HG02759 (cell line): Measurements from ENCODE around the gene STOML2.

Source experiments
- ATAC-seq: cut with Tn5 transposase; IDR thresholded peaks from one replicate; pipeline ENCODE4 v1.9.1; 2021; ENCODE audit warnings: mild to moderate bottlenecking, moderate library complexity; ENCODE audit not compliant: unreplicated experiment

STOML2 gene

GRCh38 chr9:35107297-35108290 is 4.7 kb upstream of the STOML2 start:
- no peak for ATAC-seq

DNA sequence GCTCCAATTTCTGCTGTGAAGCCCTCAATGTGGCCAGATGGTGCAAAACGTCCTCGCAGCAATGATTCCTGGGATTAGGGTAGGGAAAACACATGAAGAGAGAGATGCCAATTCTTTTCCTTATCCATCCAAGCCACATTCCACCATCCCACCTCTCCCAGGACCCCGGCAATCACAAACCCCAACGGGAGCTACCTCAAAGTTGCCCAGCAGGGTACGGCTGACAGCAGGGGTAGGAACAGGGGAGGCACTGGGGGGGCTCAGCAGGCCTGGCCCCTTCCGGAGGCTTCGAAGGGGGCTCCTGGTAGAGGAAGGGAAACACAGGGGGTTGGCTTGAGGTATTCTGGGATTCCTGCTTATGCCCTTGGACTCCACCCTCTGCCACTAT is 3.4 kb upstream of the STOML2 start:
- ATAC-seq, result no peak

DNA sequence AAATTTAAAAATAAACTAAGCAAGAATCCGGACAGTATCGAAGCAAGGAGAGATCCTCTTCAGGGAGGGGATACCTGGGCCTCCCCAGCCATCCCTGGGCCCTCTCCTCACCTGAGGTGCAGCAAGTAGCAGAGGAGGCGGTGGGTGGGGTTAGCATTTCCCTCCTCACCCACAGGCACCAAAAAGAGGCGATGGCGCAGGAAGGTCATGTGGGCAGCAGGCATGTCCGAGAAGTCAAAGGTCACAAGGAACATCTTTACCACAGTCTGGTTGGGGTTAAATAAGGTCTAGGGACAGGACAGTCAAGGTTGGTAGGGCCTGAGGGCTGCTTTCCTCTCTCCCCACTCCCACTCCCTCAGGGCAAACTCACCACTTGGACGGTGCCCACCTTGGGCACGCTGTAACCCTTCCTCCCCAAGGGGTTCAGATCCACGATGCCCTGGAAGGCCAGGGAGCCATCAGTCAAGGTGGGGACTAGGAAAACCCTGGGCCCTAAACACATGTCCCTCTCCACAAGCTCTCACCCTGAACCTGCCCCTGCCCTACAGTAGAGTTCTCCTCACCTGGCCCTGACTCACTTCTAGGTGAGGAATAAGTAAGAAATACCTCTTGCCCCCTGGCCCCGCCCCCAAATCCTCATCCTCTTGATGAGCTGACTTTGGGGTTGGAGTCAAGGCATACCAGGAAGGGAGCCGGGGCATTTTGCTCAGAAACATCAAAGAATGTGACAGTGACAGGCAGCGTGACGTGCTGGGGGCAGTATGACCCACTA is 2.8 kb upstream of the STOML2 start:
- ATAC-seq, result no peak

DNA sequence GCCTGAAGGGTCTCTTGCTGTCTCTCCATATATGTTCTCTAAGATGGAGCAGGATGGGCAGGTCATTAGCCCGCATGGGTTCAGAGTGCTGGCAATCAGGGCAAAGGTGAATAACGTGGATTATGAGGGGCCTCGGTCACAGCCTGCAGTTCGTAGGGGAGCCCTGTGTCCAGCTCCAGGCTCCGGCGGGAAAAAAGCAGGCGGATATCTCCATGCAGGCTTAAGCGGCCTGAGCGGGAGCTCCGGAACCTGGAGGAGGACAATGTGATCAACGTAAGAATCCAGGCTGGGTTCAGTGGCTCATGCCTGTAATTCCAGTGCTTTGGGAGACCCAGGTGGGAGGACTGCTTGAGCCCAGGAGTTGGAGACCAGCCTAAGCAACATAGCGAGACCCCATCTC is 2.2 kb upstream of the STOML2 start:
- ATAC-seq, result no peak

DNA sequence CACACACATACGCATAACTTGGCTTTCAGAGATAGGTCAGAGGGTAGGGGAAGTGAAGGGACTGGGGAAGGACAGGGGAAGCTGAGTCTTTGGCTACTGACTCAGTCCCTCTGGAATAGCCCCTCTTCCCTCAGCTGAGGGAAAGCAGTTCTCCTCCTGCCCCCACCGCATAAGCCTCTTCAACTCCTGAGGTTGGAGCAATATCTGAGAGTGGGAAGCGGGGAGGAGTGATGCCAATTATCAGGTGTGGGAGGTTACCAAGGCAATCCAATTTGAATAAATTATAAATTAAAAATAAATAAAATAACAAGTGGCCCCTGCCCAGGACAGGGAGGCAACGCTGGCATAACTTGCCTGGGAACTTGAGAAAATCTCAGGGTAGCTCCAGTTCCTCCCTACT is 1.7 kb upstream of the STOML2 start:
- no peak for ATAC-seq

GRCh38 chr9:35103660-35104191 is 795 bp upstream of the STOML2 start:
- no peak for ATAC-seq

GRCh38 chr9:35102465-35102768 is 514 bp downstream of the STOML2 start:
- ATAC-seq, result peak; percentile 6

DNA sequence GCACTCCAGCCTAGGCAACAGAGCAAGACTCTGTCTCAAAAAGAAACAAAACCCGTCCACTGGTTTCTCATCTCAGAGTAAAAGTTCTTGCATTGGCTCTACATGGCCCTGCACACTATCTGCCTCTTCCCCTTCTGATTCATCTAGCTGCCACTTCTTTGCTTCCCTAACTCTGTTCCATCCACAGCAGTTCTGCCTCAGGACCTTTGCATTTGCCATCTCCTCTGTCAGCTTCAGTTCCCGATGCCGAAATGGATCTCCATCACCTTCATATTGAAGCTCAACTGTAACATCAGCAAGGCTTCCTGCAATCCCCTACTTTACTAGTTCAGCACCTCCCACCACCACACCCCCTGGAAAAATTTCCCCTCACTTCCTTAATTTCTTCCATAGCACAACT is 5.4 kb downstream of the STOML2 start:
- no peak for ATAC-seq

DNA sequence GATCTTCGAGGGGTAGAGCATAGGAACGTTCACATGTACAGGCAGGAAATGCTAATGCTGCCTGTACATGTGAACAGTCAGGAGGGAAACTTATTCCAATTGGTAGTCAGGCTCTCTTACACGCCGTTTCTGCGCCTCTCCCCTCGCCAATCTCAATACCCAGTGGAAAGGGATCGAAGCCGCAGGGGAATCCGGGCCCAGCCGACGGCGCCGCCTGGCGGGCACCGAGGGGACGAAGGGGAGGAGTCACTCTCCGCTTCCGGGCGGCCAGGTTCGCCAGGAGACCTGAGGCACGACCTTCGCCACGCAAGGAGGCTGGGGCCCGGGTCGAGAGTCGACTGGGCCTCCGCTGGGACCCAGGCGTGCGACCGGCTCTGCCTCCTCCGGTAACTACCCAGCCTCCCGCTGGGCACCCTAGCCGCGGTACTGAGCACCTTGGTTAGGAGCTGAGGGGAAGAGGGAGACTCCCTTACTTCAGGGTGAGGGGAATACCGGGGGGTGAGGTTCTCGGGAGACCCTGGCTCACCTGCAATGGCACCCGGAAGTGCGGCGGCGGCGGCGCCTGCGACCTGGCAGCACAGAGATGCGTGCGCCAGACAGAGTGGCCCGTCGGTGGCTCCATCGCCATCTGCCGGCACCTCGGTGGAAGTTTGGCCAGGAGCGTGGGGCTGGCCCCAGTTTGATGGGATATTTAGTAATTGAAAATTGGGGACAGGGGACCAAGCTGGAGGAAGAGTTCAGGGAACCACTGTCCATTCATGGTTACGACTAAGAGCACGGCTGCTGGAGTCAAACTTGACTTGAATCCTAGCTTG is 6.7 kb downstream of the STOML2 start, which contains the start of gene PIGO:
Gene PIGO (minus strand): TSS at position 557 of the 815 bp plus-strand sequence. CDS start 1,026 bp downstream, outside the sequence.
- peak; percentile 91 for ATAC-seq

DNA sequence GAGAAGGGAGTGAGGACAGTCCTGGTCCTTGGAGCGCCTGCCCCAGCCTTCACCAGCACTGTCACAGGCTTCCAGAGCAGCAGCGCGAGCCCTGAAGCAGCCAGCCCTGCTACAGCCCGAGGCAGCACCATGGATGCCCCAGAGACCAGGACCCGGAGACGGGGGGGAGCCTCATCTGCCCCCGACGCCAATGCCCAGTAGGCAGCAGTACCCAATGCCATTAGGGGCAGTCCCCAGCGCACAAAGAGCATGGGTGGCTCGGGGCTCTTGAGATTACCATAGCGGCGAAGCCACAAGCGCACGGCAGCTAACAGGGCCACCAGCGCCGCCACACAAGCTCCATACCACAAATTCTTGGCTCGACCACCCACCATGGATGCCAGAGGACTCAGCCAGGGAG is 11.4 kb downstream of the STOML2 start:
- ATAC-seq, result no peak

GRCh38 chr9:35089434-35089833 is 13.5 kb downstream of the STOML2 start:
- no peak for ATAC-seq

DNA sequence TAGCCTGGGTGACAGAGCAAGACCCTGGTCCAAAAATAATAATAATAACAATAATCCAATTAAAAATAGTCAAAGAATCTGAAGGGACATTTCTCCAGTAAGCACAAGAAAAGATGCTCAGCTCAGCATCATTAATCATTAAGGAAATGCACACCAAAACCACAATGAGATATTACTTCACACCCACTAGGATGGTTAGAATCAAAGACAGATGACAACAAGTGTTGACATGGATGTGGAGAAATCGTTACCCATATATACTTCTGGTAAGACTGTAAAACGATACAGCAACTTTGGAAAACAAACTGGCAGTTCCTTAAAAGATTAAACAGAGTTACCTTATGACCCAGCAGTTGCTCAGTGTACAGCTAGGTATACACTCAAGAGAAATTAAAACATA is 17.9 kb downstream of the STOML2 start:
- no peak for ATAC-seq

- ATAC-seq, result peak; percentile 94
Observed at GRCh38 chr9:35079426-35080341, 23.2 kb downstream of the STOML2 start, which contains the start of gene FANCG. FANCG (minus strand) TSS chr9:35079942; CDS start chr9:35079524, 418 bp downstream.

DNA sequence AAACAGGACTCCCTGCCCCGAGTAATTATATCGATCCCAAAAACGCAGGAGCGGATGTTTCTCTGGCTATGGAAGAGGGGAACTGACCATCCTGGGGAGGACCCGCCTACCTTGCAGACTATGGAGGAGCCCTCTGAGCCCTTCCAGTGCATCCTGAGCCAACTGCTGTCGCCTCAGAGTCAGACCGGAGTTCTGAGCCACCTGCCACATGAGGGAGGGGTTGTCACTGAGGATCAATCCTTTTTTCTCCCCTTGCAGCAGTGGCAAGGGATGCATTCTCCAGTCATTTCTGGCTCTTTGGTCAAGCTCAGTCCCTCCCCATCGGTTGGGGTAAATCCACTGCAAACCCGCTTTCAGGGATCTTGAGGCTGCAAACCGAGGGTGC is 23.9 kb downstream of the STOML2 start:
- ATAC-seq, result no peak

GRCh38 chr9:35078066-35078465 is 24.9 kb downstream of the STOML2 start:
- ATAC-seq, result no peak

DNA sequence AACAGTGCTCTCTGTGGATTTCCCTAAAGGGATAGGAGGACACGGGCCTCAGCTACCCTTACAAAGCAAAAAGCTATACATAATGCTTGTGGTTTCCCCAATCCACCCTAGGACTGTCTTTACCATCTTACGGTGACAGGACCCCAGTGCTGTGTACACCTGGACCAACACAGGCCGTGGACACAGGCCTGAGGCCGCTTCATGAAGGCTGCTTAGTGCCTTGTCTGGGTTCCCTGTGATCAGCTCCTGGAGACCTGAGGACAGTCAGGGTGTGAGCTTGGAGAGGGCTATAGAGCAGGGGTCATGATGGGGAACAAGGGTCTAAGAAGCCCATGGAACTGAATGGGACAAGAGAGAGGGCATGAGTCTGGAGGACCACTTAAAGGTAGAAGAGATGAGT is 26.1 kb downstream of the STOML2 start:
- ATAC-seq, result no peak

- ATAC-seq, result no peak
Observed at GRCh38 chr9:35075358-35075757, 27.6 kb downstream of the STOML2 start.

DNA sequence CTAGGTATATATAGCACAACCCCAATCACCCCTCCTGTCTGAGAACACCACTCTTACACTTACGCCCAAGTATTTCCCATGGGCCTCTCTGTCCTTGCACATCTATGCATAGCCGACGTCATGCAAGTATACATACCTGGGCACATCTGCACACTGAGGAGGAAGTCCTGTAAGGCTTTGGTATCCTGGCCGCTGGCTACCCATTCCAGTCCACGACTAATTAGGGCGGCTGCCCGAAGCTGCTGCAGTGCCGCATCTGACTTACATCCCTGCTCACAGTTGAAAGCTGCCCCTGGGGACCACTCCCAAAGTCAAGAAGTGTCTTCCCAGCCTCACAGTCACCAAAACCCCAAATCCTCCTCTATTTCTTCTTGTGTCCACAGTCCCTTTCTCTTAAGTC is 28.1 kb downstream of the STOML2 start:
- ATAC-seq, result no peak

GRCh38 chr9:35074141-35074540 is 28.8 kb downstream of the STOML2 start:
- ATAC-seq, result no peak

DNA sequence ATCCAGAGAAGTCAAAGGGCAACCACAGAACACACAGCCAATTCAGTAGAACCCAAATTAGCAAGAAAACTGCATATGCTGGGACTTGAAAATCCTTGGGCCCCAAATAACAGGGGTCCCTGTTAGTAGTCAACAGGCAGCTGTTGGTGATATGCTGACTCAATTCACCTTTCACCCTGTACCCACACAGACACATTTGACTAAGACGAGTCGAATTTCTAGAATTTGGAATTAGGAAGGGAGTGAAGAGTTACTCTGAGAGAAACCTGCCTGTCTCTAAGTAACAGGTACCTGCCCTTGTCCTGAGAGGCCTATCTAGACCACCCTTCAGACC is 29.7 kb downstream of the STOML2 start:
- ATAC-seq, result no peak
